GM10248 (cell line): ENCODE measurements around the gene PCIF1.

ENCODE experiments used
- CTCF ChIA-PET: fragments of 300-600 bp; sonication (Branson Sonifier 250); formaldehyde crosslinking; extraction: SDS; loops from one replicate; lab custom pipeline; 2021; ENCODE audit warnings: antibody characterized with exemption; lab: Yijun Ruan, JAX
- POLR2A ChIA-PET: fragments of 350-650 bp; sonication (Branson Sonifier 250); formaldehyde crosslinking; extraction: SDS; loops from one replicate; lab custom pipeline; 2020; ENCODE audit warnings: antibody characterized with exemption; lab: Yijun Ruan, JAX
- DNase-seq: peaks from one replicate; pipeline ENCODE4 v3.0.0; 2012; ENCODE audit errors: extremely low spot score
- TF ChIP-seq, protein P1 (sequence below): IDR thresholded peaks from 2 replicates; pipeline ENCODE4 v1.5.1; 2012; ENCODE audit warnings: mild to moderate bottlenecking, low read depth; ENCODE audit errors: extremely low read depth, missing control alignments, control extremely low read depth

PCIF1 gene

DNA sequence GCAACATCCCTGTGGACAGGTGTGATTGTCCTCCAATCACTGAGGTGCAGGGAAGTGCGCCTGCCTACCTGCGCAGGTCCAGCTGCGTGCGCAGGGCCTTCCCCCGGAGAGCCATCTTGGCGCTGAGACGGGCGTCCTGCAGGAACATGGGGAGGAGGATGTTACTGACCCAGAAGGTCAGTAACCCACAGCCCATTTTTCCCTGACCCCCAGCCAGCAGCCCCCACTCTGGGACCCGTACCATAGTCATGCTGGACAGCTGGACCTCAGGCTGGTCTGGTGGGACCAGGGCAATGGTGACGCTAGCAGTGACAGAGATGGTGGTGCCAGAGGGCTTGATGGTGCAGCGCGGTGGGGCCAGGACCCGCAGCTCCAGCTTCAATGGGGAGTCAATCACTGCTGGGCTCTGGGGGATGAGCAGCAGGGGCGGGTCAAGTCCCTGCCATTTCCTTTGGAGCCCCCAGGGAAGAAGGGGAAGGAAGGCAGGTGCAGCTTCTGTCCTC lies 32.2 kb upstream of the PCIF1 start:
- DNase-seq = no peak
- CTCF ChIA-PET = interaction anchor here (0.8 to 1.9 kb wide), 3 partner anchors 9 to 539 kb away, joined by 3 to 8 read pairs (median 3); partner anchors contain the start of gene SYS1
- TF ChIP-seq, protein P1, sequence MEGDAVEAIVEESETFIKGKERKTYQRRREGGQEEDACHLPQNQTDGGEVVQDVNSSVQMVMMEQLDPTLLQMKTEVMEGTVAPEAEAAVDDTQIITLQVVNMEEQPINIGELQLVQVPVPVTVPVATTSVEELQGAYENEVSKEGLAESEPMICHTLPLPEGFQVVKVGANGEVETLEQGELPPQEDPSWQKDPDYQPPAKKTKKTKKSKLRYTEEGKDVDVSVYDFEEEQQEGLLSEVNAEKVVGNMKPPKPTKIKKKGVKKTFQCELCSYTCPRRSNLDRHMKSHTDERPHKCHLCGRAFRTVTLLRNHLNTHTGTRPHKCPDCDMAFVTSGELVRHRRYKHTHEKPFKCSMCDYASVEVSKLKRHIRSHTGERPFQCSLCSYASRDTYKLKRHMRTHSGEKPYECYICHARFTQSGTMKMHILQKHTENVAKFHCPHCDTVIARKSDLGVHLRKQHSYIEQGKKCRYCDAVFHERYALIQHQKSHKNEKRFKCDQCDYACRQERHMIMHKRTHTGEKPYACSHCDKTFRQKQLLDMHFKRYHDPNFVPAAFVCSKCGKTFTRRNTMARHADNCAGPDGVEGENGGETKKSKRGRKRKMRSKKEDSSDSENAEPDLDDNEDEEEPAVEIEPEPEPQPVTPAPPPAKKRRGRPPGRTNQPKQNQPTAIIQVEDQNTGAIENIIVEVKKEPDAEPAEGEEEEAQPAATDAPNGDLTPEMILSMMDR = no peak
- POLR2A ChIA-PET = interaction anchor here (1.5 kb wide), 2 partner anchors 9 to 10 kb away, joined by 7 read pairs; no protein-coding TSS in a partner anchor

DNA sequence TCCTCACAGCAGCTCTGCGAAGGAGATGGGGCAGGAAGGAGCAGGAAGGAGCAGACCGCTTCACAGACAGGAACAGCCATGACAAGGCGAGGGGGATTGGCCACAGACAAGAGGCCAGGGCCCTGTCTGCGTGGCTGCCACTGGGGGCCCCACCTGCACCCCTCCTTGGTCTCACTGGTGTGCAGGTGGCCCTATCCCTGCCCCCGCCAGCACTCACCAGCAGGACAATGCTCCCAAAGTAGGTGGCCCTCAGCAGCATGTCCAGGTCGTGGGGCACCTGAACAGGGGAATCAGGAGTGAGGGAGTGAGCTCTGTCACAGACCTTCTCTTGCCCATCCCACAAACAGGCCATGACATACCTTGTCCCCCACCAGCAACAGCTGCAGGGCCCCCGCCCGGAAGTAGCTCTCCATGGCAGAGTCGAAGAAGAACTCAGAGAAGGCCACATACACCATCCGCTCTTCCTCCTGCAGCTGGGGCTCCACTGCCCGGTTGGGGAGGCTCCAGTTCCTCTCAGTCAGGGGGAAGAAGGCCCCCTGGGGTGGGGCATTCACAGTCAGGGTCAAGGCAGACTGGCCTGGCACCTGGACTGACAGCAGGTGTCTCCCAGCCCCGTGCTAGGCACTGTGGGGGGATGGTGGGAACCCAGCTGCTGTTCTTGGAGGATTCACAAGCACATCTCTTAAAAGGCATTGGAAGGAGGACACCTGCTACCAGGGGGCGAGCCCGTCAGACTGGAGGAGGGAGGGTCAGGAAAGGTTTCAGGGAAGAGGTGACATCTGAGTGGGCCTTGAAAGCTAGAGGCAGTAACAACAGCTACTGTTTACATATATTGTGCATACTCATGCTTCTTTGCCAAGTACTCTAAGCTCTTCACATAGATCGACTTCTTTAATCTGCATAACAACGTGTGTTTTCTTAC lies 29.6 kb upstream of the PCIF1 start:
- ChIA-PET CTCF (interaction anchor here (0.8 to 2.0 kb wide), 7 partner anchors 8 to 105 kb away, joined by 3 to 9 read pairs (median 3); partner anchors contain the start of genes CTSA, NEURL2 and PCIF1), POLR2A (interaction anchor here (0.9 to 2.0 kb wide), 2 partner anchors 12 to 67 kb away, joined by 3 to 6 read pairs; partner anchors contain the start of gene ZNF335)
- DNase-seq = no peak
- TF ChIP-seq, protein P1 = no peak

DNA sequence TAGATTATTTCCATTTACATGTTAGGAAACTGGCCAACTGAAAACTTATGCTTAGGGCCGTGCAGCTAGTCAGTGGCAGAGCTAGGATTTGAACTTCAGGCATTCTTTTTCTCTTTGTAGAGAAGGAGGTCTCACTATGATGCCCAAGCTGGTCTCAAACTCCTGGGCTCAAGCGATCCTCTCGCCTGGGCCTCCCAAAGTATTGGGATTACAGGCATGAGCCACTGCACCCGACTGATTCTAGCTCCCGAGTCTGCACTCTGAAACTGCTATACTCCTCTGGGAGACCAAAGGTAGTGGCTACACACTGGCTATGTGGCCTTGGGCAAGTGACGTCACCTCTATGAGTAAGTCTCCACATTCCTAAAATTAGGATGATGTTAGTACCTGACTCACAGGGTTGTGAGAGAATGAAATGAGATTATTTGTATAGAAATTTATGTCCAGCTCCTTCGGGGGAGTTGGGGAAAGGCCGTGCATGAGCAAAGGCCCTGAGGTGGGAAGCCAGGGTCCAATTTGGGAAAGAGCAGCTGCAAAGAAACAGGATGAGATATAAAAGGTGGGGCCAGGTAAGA lies 28.9 kb upstream of the PCIF1 start:
- POLR2A ChIA-PET = interaction anchor here (0.9 to 2.0 kb wide), 2 partner anchors 12 to 66 kb away, joined by 3 to 6 read pairs; partner anchors contain the start of gene ZNF335
- CTCF ChIA-PET = interaction anchor here (0.8 to 2.0 kb wide), 6 partner anchors 9 to 106 kb away, joined by 3 to 9 read pairs (median 4); partner anchors contain the start of genes CTSA, NEURL2 and PCIF1
- TF ChIP-seq, protein P1 = no peak
- no peak for DNase-seq

DNA sequence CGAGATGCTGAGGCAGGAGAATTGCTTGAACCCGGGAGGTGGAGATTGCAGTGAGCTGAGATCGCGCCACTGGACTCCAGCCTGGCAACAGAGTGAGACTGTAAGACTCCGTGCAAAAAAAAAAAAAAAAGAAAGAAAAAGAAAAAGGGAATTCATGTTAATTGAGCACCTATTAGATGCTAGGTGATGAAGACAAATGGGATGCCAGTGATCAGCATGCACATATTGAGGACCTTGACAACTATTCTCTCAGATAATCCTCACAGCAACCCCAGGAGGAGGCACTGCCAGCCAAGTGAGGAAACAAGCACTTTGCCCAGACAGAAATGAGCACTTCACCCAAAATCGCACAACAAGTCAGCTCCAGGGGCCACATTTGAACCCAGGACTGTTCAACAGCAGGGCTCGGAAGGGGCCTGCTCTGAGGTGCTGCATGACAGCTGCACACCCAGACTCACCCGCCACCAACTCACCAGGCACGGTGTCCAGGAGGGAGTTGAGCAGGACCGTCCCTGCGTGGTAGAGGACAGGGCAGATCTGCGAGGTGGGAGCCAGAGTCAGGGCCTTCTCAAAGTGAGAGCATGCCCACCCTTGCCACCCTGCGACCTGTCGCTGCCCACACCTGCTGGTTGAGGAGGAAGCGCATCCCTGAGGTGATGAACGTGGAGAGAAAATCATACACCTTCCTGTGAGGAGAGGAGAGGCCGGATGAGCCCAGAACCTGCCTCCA lies 27.1 kb upstream of the PCIF1 start:
- CTCF ChIA-PET = interaction anchor here (0.6 to 1.7 kb wide), 5 partner anchors 10 to 107 kb away, joined by 3 read pairs; partner anchors contain the start of gene ZSWIM1
- DNase-seq = no peak
- POLR2A ChIA-PET = interaction anchor here (0.7 kb wide), 1 partner anchor 21 kb away, joined by 6 read pairs; no protein-coding TSS in a partner anchor
- TF ChIP-seq, protein P1 = no peak

DNA sequence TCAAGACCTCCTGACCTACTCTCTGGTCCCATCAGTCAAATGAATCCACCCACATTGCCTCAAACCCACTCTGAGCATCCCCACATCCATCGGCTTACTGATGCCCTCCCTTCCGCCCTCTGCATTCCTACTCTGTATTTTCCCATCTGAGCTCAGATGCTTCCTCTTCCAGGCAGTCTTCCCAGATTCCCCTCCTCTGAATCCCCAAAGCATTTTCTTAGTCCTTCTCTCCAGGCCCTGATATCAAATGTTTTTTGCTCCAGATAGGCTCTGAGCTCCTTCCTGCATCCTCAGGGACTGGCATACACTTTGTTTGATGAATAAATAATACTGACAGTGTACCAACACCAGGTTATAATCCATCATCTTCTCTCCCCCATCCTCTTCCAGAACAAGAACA lies 26.4 kb upstream of the PCIF1 start:
- TF ChIP-seq, protein P1 = no peak
- POLR2A ChIA-PET = no interaction called here
- CTCF ChIA-PET = interaction anchor here (0.9 to 1.7 kb wide), 3 partner anchors 9 to 27 kb away, joined by 3 read pairs; partner anchors contain the start of gene ZSWIM1
- DNase-seq = no peak
